Heart left ventricle (tissue), 16 donors: Measurements from ENCODE around the gene UBE2Q2. TPM values are rescaled to one million over a fixed set of nuclear protein-coding genes. Genes with fewer than 3 reads are reported as not detected.
A peak's percentile ranks its signal among the peaks of the same experiment; 100 is the strongest.

Experiments used
- ATAC-seq, 4 donors: fragments of 200-7000 bp; cut with Tn5 transposase; one replicate each; pipeline ENCODE4 v1.9.1; 2020 to 2022; ENCODE audit warnings: moderate library complexity in 4 of 4, mild to moderate bottlenecking in 3 of 4, moderate number of reproducible peaks in 1 of 4
- DNase-seq, 5 donors: peaks; one replicate each; pipeline ENCODE4 v3.0.0-alpha.2; 2020
- H3K27ac ChIP-seq, 12 donors: fragments of 200-600 bp; sonication (generic) in 4 of 12; one replicate each; pipeline versions ENCODE4 v1.5.0 to v1.8.0; 2016 to 2022; ENCODE audit warnings: mild to moderate bottlenecking in 2 of 12
- H3K27me3 ChIP-seq, 9 donors: fragments of 200-600 bp; sonication (generic) in 2 of 9; one replicate each; pipeline versions ENCODE4 v1.5.1 to v1.8.0; 2016 to 2022; ENCODE audit warnings: mild to moderate bottlenecking in 3 of 9
- H3K36me3 ChIP-seq, 9 donors: fragments of 200-600 bp; sonication (generic) in 2 of 9; one replicate each; pipeline versions ENCODE4 v1.5.0 to v1.8.0; 2018 to 2022; ENCODE audit warnings: mild to moderate bottlenecking in 2 of 9
- H3K4me1 ChIP-seq, 12 donors: fragments of 200-600 bp; sonication (generic) in 4 of 12; one replicate each; pipeline versions ENCODE4 v1.5.0 to v1.8.0; 2016 to 2022; ENCODE audit warnings: mild to moderate bottlenecking in 3 of 12
- H3K4me3 ChIP-seq, 12 donors: fragments of 200-600 bp; sonication (generic) in 4 of 12; one replicate each; pipeline versions ENCODE4 v1.5.0 to v1.8.0; 2017 to 2022; ENCODE audit warnings: mild to moderate bottlenecking in 9 of 12, moderate library complexity in 4 of 12
- H3K9me3 ChIP-seq, 12 donors: fragments of 200-600 bp; sonication (generic) in 4 of 12; one replicate each; pipeline versions ENCODE4 v1.5.0 to v1.8.0; 2016 to 2022; ENCODE audit warnings: mild to moderate bottlenecking in 1 of 12
- POLR2A ChIP-seq, 2 donors: fragments of 450-650 bp; IDR thresholded peaks; one replicate each; pipeline ENCODE4 v1.6.1; 2017; ENCODE audit warnings: antibody characterized with exemption in 2 of 2, mild to moderate bottlenecking in 2 of 2, moderate library complexity in 2 of 2
- WGBS, 4 donors: extraction: QIAGEN DNeasy Blood & Tissue Kit in 2 of 4; methylation state at CpG; one replicate each; pipeline versions ENCODE4 v1.1.5 to v1.1.7; 2013 to 2018; 5-methylcytosine and 5-hydroxymethylcytosine counted together
- intact Hi-C, 10 donors: fragments of 100-400 bp; cut with DNase I; formaldehyde crosslinking; loops; one replicate each; pipeline versions ENCODE4 v1.11.1 to v1.14.2; 2022
- polyA plus RNA-seq, 2 donors: library from polyadenylated mRNA; stranded (reverse); fragments of 200-250 nt; gene quantifications; one replicate each; pipeline ENCODE4 v1.2.3, GENCODE V29; 2013
- total RNA-seq, 9 donors: library from RNA; depleted of rRNA in 2 of 9; stranded (reverse); fragments of >200 nt in 2 of 9; fragmentation: NEBNext Ultra II Directional in 3 of 9; extraction: Animal tissue kit (Norgen Biotek cat#: 25700) in 3 of 9; gene quantifications; one replicate each; pipeline versions ENCODE4 v1.1.0 to v1.2.4, GENCODE V29; 2016 to 2023
- TF ChIP-seq, protein P1 (sequence below), 12 donors: fragments of 200-600 bp; sonication (generic) in 4 of 12; IDR thresholded peaks; one replicate each; pipeline versions ENCODE4 v1.5.0 to v1.8.0; 2018 to 2022; ENCODE audit warnings: antibody characterized with exemption in 12 of 12, mild to moderate bottlenecking in 5 of 12
- donor health status: ischemic (EF 13 %, LVEDD 7.1; RV severe dilation, severe dysfunction).
- donor health status: healthy with polysubstance abuse.
- donor health status: DM: no; HTN: yes; CAD: no.
- donor health status: DM: no; HTN: no; CAD: no.
- donor health status: ischemic (EF 25% LVEDD 6.9; RV normal size, moderate dysfunction).
- donor health status: ischemic (EF 25% LVEDD 5.7; RV mildly dilated, moderate dysfunction).
- donor health status: healthy.
- donor health status: DM: yes; HTN: yes; CAD: no.
- donor health status: ischemic (EF 35%, LVEDD 5.7; RV mildly dilated, moderate dysfunction).
- donor health status: nonischemic (EF 11% LVEDD 7.7; RV severe dilation, severe dysfunction).
- donor health status: DM: yes; HTN: yes; CAD: no.
- donor health status: PGD.
- donor health status: ischemic (EF 29% LVEDD 5.4; RV normal size, mild dysfunction).
- donor health status: nonischemic (EF 23%, LVEDD 6.1; RV moderate dilation, normal function).

UBE2Q2 gene
- total and polyA plus RNA-seq, 11 donors = 13.6 to 39.4 (median 28.4) TPM

DNA sequence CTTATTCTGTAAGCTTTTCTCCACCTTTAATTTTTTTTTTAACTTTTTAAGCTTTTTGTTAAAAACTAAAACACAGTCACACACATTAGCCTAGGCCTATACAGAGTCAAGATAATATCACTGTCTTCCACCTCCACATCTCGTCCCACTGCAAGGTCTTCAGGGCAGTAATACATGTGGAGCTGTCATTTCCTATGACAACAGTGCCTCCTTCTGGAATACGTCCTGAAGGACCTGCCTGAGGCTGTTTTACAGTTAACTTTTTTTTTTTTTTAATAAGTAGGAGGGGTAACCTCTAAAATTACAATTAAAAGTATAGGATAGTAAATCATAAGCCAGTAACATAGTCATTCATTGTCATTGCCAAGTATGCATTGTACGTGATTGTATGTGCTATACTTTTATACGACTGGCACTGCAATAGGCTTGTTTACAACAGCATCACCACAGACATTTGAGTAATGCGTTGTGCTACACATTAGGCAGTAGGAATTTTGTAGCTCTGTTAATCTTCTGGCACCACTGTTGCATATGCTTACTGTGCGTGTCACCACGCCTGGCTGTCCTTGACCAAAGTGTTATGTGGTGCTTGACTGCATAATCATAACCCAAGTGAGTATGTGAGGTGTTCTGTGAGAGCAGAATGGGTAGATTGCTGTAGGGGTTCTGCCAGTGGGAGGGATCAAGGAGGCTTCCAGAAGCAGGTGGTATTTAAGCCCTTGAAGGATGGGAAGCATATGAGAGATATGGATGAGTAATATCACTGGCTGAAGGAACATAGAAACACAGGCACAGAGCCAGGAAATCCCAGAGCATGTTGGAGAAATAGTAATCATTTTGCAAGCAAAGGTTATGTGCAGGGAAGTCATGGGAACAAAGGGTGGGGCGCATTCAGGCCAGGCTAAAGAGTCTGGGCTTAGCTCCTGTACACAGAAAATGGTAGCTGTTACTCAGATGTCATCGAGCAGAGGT lies 78.8 kb downstream of the UBE2Q2 start:
- peak in 3 of 5 donors; percentile 10 to 34 (median 34) for DNase-seq
- Histone ChIP-seq H3K9me3 (no peaks in the 10 kb centered on the region), H3K27me3 (no peaks in the 10 kb centered on the region), H3K36me3 (peaks cover 0 to 43% (median 17%) of the 10 kb centered on the region in 9 donors), H3K27ac (no peak overlapping the region), H3K4me1 (peaks cover 0 to 40% (median 12%) of the 10 kb centered on the region in 12 donors), H3K4me3 (no peak overlapping the region)
- intact Hi-C loops = loop anchor here in 3 of 10 donors (10.0 kb wide), 2 partner anchors 107 to 197 kb away; a partner anchor contains a TSS
- no peak for TF ChIP-seq POLR2A (IDR thresholded peaks at IDR 0.05)
- TF ChIP-seq, protein P1, sequence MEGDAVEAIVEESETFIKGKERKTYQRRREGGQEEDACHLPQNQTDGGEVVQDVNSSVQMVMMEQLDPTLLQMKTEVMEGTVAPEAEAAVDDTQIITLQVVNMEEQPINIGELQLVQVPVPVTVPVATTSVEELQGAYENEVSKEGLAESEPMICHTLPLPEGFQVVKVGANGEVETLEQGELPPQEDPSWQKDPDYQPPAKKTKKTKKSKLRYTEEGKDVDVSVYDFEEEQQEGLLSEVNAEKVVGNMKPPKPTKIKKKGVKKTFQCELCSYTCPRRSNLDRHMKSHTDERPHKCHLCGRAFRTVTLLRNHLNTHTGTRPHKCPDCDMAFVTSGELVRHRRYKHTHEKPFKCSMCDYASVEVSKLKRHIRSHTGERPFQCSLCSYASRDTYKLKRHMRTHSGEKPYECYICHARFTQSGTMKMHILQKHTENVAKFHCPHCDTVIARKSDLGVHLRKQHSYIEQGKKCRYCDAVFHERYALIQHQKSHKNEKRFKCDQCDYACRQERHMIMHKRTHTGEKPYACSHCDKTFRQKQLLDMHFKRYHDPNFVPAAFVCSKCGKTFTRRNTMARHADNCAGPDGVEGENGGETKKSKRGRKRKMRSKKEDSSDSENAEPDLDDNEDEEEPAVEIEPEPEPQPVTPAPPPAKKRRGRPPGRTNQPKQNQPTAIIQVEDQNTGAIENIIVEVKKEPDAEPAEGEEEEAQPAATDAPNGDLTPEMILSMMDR (IDR thresholded peaks at IDR 0.05) = peak in 10 of 12 donors; percentile 18 to 60 (median 44)
- peak; percentile 66 to 78 (median 70) for ATAC-seq
- 48 to 58% (median 54%) methylated on average over 9 of the region's 9 CpGs for WGBS, 4 donors

DNA sequence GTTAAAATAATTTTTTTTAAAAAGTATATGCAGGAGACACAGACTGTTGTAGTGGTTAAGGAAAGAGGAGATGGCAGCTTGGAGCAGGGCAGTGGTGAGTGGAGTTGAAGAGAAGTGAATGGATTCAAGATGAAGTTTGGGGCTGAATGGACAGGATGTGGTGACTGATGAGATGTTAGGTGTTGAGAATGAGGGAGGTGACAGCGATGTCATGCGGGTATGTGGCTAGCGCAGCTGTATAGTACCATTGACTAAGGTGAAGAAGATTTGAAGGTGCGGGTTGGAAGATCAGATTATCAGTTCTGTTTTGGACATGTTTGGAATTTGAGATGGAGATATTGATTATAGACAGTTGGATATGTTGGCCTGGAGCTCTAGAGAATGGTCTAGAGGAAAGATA lies 80.5 kb downstream of the UBE2Q2 start:
- H3K4me3 ChIP-seq = no peak overlapping the region
- H3K9me3 ChIP-seq = no peaks in the 10 kb centered on the region
- H3K4me1 ChIP-seq = peaks cover 0 to 35% (median 12%) of the 10 kb centered on the region in 12 donors
- DNase-seq (no peak), ATAC-seq (no peak)
- no peaks in the 10 kb centered on the region for H3K27me3 ChIP-seq
- TF ChIP-seq, protein P1 (IDR thresholded peaks at IDR 0.05) = no peak
- no peak for TF ChIP-seq POLR2A (IDR thresholded peaks at IDR 0.05)
- peaks cover 0 to 32% (median under 1%) of the 10 kb centered on the region in 9 donors for H3K36me3 ChIP-seq
- intact Hi-C loops = loop anchor here in 3 of 10 donors (10.0 kb wide), 2 partner anchors 109 to 199 kb away; a partner anchor contains a TSS
- no peak overlapping the region for H3K27ac ChIP-seq
- WGBS, 4 donors = 94 to 98% (median 96%) methylated on average over 4 of the region's 4 CpGs

DNA sequence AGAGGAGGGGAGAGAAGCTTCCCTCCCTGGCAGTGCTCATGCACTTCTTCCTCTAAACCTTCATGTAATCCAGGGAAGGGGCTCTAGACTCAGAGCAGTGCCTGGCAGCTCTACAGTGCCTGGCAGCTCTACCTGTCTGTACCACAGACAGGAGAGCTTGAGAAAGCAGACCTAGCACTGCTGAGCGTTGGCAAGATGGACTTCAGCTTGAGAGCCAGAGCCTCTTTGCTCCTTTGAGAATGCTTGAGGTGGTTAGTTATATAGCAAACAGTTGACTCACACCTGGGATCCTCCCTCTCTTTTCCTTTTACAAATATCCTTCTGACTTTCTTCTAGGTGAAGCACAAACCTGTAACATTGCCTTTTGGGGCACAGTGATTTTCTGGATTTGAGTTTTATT lies 81.3 kb downstream of the UBE2Q2 start:
- no peak for TF ChIP-seq POLR2A (IDR thresholded peaks at IDR 0.05)
- TF ChIP-seq, protein P1 (IDR thresholded peaks at IDR 0.05) = no peak
- H3K27me3 ChIP-seq = no peaks in the 10 kb centered on the region
- peaks cover 0 to 38% (median 13%) of the 10 kb centered on the region in 12 donors for H3K4me1 ChIP-seq
- no peak for ATAC-seq
- no peaks in the 10 kb centered on the region for H3K9me3 ChIP-seq
- no peak for DNase-seq
- WGBS, 4 donors = 88 to 100% (median 97%) methylated on average over 1 of the region's 1 CpG
- no peak overlapping the region for H3K27ac ChIP-seq
- intact Hi-C loops = loop anchor here in 3 of 10 donors (10.0 kb wide), 2 partner anchors 110 to 200 kb away; a partner anchor contains a TSS
- H3K4me3 ChIP-seq = no peak overlapping the region
- H3K36me3 ChIP-seq = peaks cover 0 to 24% (median 0%) of the 10 kb centered on the region in 9 donors

DNA sequence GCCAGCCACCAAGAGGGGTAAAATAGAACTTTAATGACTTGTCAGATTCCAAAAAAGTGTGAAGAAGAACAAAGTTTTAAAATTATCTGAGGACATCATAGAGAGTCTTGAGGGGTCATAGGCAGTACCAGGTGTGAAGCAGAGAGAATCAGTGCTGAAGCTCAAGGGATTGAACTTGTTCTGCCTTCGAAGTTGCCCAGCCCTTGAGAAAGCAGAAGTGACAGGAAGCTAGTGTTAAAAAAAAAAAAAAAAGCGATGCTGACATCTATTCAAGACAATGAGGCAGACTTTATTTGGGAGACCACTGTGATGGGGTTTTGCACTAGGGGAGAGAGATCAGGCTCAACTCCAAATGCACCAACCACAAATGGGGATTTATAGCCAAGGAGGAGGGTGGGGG lies 82.2 kb downstream of the UBE2Q2 start:
- Histone ChIP-seq H3K27ac (no peak overlapping the region), H3K9me3 (no peaks in the 10 kb centered on the region), H3K4me3 (no peak overlapping the region), H3K4me1 (peaks cover 0 to 41% (median 16%) of the 10 kb centered on the region in 12 donors), H3K36me3 (peaks cover 0 to 19% (median 2%) of the 10 kb centered on the region in 9 donors), H3K27me3 (no peaks in the 10 kb centered on the region)
- no peak for ATAC-seq
- TF ChIP-seq POLR2A (IDR thresholded peaks at IDR 0.05) = no peak
- TF ChIP-seq, protein P1 (IDR thresholded peaks at IDR 0.05) = no peak
- no peak for DNase-seq
- WGBS, 4 donors = 46 to 68% (median 63%) methylated on average over 2 of the region's 2 CpGs
- intact Hi-C loops = loop anchor here in 3 of 10 donors (10.0 kb wide), 2 partner anchors 111 to 201 kb away; a partner anchor contains a TSS
